Coronary artery (tissue), 2 donors: Measurements from ENCODE around the gene LSM11.
"Not testable (repeated sequence)": the region's sequence is repeated elsewhere in the genome, so short reads cannot be mapped to it uniquely, and the experiment has no call there.

ENCODE experiments used
- DNase-seq: peaks from one replicate; pipeline ENCODE4 v3.0.0-alpha.2; 2017; ENCODE audit warnings: low spot score
- H3K27ac ChIP-seq, 2 donors: fragments of 200-600 bp; sonication (generic); one replicate each; pipeline ENCODE4 v1.5.1; 2016 to 2019
- H3K4me3 ChIP-seq: fragments of 200-600 bp; sonication (generic); 2 replicates; pipeline ENCODE4 v1.5.1; 2016; ENCODE audit warnings: mild to moderate bottlenecking, moderate library complexity
- TF ChIP-seq, protein P1 (sequence below): fragments of 200-600 bp; sonication (generic); IDR thresholded peaks from one replicate; pipeline ENCODE4 v1.5.1; 2019; ENCODE audit warnings: antibody characterized with exemption

Gene LSM11

DNA sequence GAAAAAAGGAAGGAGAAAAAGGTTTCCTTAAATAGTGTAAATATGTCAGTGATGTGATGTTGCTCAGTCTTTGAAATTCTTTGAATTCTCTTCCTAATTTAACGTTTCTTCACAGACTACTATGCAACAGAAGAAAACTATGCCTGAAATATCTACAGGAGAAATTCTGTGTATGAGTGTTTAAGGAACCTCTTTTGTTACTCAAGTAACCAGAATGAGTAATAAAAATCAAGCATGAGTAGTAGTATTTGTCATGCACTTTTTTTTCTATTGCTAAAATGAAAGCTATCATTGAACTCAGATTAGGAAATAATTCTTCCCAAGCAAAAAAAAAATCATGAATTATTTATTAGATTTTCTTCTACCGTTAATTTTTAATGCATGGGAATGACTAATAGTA lies 32.6 kb upstream of the LSM11 start:
- DNase-seq = no peak
- TF ChIP-seq, protein P1, sequence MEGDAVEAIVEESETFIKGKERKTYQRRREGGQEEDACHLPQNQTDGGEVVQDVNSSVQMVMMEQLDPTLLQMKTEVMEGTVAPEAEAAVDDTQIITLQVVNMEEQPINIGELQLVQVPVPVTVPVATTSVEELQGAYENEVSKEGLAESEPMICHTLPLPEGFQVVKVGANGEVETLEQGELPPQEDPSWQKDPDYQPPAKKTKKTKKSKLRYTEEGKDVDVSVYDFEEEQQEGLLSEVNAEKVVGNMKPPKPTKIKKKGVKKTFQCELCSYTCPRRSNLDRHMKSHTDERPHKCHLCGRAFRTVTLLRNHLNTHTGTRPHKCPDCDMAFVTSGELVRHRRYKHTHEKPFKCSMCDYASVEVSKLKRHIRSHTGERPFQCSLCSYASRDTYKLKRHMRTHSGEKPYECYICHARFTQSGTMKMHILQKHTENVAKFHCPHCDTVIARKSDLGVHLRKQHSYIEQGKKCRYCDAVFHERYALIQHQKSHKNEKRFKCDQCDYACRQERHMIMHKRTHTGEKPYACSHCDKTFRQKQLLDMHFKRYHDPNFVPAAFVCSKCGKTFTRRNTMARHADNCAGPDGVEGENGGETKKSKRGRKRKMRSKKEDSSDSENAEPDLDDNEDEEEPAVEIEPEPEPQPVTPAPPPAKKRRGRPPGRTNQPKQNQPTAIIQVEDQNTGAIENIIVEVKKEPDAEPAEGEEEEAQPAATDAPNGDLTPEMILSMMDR = no peak
- Histone ChIP-seq H3K4me3 (peak overlapping the region; percentile 29), H3K27ac (peak overlapping the region in 1 of 2 donors; percentile 64)

DNA sequence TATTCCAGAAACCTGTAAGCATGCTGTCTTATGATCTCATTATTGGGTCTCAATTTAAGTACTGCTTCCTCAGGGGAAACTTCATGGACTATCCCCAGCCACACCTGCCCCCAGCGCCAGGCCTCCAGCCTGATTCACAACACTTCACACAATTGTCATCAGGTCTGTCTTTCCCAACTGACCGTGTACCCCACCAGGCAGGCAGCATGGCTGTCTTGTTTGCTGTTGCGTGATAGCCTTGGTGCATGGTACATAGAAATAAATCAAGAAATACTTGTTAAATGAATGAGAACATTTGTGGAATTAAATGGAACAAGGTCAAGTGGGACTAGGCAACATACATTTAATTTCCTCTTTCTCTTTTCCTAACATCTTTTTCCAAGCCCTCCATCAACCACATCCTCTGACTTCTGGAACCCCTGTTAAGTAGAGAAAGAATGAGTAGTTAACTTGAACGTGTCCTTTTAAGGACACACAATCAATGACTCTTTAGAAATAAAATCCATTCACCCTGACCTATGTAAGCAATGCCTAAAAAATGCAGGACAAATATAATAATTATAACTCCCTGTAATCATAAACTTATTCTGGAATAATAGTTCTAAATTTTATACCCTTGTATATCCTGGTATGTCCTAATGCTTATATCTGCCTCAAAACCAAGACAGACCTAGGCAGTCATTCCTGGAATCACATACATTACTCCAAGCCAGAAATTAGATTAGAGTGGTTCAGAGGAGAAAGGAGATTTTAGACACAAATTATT lies 29.5 kb upstream of the LSM11 start:
- TF ChIP-seq, protein P1 = no peak
- no peak for DNase-seq
- H3K4me3 ChIP-seq = no peak overlapping the region
- no peak overlapping the region for H3K27ac ChIP-seq

DNA sequence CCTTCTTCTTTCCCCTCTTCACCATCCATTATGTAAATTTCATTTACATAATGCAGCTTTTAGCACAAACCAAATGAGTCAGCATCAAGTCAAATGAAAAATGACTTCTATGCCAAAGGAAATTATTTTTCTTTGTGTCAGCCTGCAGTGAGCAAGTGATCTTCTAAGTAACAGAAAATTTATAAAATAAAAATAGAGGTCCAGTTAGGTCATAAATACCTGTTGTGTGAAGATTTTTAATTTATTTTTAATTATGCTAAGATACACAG lies 29.0 kb upstream of the LSM11 start:
- no peak for DNase-seq
- TF ChIP-seq, protein P1 = no peak
- H3K4me3 ChIP-seq = no peak overlapping the region
- no peak overlapping the region for H3K27ac ChIP-seq

DNA sequence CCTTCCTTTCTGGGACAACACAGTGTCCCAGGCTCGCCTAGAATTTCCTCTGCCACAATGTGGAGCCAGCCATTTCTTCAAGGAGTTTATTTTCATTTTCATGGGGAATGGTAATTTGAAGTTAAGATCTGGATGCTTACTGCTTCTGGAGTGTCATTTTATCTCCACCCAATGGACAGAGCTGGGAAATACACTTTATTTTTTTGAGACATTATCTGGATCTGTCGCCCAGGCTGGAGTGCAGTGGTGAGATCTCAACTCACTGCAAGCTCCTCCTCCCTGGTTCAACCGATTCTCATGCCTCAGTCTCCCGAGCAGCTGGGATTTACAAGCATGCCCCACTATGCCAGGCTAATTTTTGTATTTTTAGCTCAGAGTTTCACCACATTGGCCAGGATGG lies 25.0 kb upstream of the LSM11 start:
- Histone ChIP-seq H3K4me3 (peak overlapping the region; percentile 35), H3K27ac (peak overlapping the region in 1 of 2 donors; percentile 21)
- TF ChIP-seq, protein P1 = peak; percentile 54
- DNase-seq = no peak

DNA sequence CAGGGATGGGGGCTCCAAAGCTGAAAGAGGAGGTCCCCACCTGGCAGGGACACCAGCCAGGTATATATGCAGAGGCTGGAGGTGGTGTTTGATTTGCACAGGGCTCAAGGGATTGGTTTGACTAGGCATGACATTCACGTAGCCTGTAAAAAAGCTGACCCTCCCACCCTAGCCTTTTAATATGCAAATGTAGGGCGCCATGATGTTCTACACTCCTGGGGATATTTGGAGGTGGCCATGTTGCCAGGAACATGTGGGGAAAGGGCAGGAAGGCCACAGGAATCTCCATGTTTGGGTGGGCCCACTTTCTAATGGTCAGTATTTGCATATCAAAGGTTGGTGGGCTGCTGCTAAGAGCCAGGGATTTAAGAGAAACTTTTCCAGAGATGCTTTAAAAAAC lies 24.3 kb upstream of the LSM11 start:
- no peak overlapping the region for H3K27ac ChIP-seq
- TF ChIP-seq, protein P1 = no peak

DNA sequence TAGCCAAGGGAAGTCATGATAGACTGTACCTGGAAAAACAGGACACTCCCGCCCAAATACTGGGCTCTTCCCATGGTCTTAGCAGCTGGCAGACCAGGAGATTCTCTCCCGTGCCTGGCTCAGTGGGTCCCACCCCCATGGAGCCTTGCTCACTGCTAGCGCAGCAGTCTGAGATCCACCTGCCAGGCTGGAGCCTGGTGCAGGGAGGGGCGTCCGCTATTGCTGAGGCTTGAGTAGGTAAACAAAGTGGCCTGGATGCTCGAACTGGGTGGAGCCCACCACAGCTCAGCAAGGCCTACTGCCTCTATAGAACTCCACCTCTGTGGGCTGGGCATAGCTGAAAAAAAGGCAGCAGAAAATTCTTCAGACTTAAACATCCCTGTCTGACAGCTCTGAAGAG lies 22.4 kb upstream of the LSM11 start:
- DNase-seq = no peak
- Histone ChIP-seq H3K4me3 (no peak overlapping the region), H3K27ac (no peak overlapping the region)
- TF ChIP-seq, protein P1 = no peak

More for the DNA sequence above, 24.3 kb upstream of the LSM11 start:
- DNase-seq = no peak
- H3K4me3 ChIP-seq = no peak overlapping the region

DNA sequence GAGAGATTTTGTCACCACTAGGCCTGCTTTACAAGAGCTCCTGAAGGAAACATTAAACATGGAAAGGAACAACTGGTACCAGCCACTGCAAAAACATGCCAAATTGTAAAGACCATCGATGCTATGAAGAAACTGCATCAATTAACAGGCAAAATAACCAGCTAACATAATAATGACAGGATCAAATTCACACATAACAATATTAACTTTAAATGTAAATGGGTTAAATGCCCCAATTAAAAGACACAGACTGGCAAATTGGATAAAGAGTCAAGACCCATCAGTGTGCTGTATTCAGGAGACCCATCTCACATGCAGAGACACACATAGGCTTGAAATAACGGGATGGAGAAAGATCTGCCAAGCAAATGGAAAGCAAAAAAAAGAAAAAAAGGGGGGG lies 20.6 kb upstream of the LSM11 start:
- not testable (repeated sequence) for H3K4me3 ChIP-seq, H3K27ac ChIP-seq, DNase-seq

DNA sequence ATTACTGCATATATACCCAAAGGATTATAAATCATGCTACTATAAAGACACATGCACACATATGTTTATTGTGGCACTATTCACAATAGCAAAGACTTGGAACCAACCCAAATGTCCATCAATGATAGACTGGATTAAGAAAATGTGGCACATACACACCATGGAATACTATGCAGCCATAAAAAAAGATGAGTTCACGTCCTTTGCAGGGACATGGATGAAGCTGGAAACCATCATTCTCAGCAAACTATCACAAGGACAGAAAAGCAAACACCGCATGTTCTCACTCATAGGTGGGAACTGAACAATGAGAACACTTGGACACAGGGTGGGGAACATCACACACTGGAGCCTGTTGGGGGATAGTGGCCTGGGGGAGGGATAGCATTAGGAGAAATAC lies 16.9 kb upstream of the LSM11 start:
- not testable (repeated sequence) for DNase-seq, H3K4me3 ChIP-seq, H3K27ac ChIP-seq

DNA sequence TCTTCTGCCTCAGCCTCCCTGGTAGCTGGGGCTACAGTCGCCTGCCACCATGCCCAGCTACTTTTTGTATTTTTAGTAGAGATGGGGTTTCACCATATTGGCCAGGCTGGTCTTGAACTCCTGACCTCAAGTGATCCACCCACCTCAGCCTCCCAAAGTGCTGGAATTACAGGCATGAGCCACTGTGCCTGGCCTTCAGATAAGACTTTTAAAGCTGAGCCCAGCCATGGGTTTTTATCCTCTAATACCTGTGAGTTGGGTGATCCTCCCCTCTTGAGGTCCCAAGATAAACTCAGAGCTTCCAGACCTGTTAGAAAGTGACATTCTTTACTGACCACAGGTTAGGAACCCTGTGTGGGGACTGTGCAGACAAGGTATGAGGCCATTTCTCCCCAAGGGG lies 15.7 kb upstream of the LSM11 start:
- H3K4me3 ChIP-seq, DNase-seq, H3K27ac ChIP-seq: not testable (repeated sequence)
